ENCODE data around the gene SPTLC1. TPM values are rescaled to one million over a fixed set of nuclear protein-coding genes. Genes with fewer than 3 reads are reported as not detected.

The SPTLC1 gene
- total and polyA plus RNA-seq, 2 of the 13 experiments (the other 11 are each of a cell fraction or from before 2014, with no cell fraction given), result 56.2 to 72.5 TPM

DNA sequence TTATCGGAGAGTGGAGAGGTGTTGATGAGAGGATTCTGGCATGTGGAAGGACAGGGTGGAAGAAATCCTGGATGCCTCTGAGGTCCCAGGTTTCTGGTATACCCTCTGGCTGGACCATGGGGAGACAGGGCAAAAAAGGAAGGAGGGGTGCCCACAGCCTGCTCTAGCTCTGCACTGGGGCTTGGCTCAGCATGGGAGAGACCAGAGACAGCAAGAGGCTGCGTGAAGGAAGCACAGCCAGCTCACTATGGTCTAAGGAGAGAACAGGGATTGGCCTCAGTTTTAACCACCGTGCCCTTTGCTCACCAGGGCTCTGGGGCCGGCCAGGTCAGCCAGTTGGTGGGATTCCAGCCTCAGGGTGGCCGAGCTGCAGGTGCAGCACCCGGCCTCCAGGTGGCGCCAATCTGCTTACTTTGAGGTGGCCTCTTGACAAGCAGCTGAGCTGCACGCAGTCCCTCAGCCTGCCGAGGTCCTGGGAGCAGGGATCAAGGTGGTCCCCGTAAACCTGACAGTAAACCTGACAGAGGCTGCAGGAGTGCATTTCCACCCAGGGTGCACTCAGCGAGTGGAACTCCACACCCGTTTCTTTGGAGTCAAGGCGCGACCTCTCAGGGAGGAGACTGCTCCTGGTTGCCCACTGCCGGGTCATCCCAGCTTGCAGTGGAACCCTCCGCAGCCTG lies 25.0 kb upstream of the SPTLC1 start (continued):
- TF ChIP-seq, protein P1, sequence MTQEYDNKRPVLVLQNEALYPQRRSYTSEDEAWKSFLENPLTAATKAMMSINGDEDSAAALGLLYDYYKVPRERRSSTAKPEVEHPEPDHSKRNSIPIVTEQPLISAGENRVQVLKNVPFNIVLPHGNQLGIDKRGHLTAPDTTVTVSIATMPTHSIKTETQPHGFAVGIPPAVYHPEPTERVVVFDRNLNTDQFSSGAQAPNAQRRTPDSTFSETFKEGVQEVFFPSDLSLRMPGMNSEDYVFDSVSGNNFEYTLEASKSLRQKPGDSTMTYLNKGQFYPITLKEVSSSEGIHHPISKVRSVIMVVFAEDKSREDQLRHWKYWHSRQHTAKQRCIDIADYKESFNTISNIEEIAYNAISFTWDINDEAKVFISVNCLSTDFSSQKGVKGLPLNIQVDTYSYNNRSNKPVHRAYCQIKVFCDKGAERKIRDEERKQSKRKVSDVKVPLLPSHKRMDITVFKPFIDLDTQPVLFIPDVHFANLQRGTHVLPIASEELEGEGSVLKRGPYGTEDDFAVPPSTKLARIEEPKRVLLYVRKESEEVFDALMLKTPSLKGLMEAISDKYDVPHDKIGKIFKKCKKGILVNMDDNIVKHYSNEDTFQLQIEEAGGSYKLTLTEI (CRISPR knock-in tag; conservative IDR thresholded peaks at IDR 0.05), result no peak
- TF ChIP-seq PHF21A (CRISPR knock-in tag; IDR thresholded peaks at IDR 0.05) (peak; percentile 30; the same call in 1 of the 2 replicates), FOXP1 (IDR thresholded peaks at IDR 0.05) (no peak), FOXP1 (CRISPR knock-in tag; IDR thresholded peaks at IDR 0.05) (no peak), CCDC6 (CRISPR knock-in tag; IDR thresholded peaks at IDR 0.05) (no peak), ZNF772 (CRISPR knock-in tag; IDR thresholded peaks at IDR 0.05) (no peak), SOX6 (IDR thresholded peaks at IDR 0.05) (no peak), SOX6 (CRISPR knock-in tag; IDR thresholded peaks at IDR 0.05) (no peak), BHLHE40 (IDR thresholded peaks at IDR 0.05; ENCODE audit: low read length) (no peak), ZNF451 (CRISPR knock-in tag; IDR thresholded peaks at IDR 0.05) (peak; percentile 67; the same call in 1 of the 2 replicates), HNF4G (IDR thresholded peaks at IDR 0.05; ENCODE audit: borderline replicate concordance, low read depth, low read length) (peak; percentile 44; the same call in 1 of the 2 replicates), HNF4G (CRISPR knock-in tag; IDR thresholded peaks at IDR 0.05; ENCODE audit: borderline replicate concordance, low read depth) (no peak; the same call in 1 of the 2 replicates), SP1 (IDR thresholded peaks at IDR 0.05) (no peak), SP1 (CRISPR knock-in tag; IDR thresholded peaks at IDR 0.05) (no peak), MBNL3 (CRISPR knock-in tag; conservative IDR thresholded peaks at IDR 0.05) (no peak), CHCHD3 (CRISPR knock-in tag; IDR thresholded peaks at IDR 0.05) (no peak), POLR2G (IDR thresholded peaks at IDR 0.05; ENCODE audit: low read depth, low read length) (no peak), SCMH1 (CRISPR knock-in tag; IDR thresholded peaks at IDR 0.05; ENCODE audit: borderline replicate concordance) (no peak), TBL1XR1 (IDR thresholded peaks at IDR 0.05; ENCODE audit: borderline replicate concordance, low read length, partially characterized antibody) (no peak), U2AF1 (optimal IDR thresholded peaks at IDR 0.05; ENCODE audit: low read depth, low read length) (no peak), ESRRA (CRISPR knock-in tag; IDR thresholded peaks at IDR 0.05; ENCODE audit: low read depth) (0 out of 2 replicates have a peak, but pooled peaks have one; percentile 22)
- TF ChIP-seq, protein P2, sequence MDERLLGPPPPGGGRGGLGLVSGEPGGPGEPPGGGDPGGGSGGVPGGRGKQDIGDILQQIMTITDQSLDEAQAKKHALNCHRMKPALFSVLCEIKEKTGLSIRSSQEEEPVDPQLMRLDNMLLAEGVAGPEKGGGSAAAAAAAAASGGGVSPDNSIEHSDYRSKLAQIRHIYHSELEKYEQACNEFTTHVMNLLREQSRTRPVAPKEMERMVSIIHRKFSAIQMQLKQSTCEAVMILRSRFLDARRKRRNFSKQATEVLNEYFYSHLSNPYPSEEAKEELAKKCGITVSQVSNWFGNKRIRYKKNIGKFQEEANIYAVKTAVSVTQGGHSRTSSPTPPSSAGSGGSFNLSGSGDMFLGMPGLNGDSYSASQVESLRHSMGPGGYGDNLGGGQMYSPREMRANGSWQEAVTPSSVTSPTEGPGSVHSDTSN (CRISPR knock-in tag; IDR thresholded peaks at IDR 0.05), result no peak
- TF ChIP-seq, protein P3, sequence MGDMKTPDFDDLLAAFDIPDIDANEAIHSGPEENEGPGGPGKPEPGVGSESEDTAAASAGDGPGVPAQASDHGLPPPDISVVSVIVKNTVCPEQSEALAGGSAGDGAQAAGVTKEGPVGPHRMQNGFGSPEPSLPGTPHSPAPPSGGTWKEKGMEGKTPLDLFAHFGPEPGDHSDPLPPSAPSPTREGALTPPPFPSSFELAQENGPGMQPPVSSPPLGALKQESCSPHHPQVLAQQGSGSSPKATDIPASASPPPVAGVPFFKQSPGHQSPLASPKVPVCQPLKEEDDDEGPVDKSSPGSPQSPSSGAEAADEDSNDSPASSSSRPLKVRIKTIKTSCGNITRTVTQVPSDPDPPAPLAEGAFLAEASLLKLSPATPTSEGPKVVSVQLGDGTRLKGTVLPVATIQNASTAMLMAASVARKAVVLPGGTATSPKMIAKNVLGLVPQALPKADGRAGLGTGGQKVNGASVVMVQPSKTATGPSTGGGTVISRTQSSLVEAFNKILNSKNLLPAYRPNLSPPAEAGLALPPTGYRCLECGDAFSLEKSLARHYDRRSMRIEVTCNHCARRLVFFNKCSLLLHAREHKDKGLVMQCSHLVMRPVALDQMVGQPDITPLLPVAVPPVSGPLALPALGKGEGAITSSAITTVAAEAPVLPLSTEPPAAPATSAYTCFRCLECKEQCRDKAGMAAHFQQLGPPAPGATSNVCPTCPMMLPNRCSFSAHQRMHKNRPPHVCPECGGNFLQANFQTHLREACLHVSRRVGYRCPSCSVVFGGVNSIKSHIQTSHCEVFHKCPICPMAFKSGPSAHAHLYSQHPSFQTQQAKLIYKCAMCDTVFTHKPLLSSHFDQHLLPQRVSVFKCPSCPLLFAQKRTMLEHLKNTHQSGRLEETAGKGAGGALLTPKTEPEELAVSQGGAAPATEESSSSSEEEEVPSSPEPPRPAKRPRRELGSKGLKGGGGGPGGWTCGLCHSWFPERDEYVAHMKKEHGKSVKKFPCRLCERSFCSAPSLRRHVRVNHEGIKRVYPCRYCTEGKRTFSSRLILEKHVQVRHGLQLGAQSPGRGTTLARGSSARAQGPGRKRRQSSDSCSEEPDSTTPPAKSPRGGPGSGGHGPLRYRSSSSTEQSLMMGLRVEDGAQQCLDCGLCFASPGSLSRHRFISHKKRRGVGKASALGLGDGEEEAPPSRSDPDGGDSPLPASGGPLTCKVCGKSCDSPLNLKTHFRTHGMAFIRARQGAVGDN (CRISPR knock-in tag; IDR thresholded peaks at IDR 0.05), result peak; percentile 96
- TF ChIP-seq, protein P4, sequence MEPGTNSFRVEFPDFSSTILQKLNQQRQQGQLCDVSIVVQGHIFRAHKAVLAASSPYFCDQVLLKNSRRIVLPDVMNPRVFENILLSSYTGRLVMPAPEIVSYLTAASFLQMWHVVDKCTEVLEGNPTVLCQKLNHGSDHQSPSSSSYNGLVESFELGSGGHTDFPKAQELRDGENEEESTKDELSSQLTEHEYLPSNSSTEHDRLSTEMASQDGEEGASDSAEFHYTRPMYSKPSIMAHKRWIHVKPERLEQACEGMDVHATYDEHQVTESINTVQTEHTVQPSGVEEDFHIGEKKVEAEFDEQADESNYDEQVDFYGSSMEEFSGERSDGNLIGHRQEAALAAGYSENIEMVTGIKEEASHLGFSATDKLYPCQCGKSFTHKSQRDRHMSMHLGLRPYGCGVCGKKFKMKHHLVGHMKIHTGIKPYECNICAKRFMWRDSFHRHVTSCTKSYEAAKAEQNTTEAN (CRISPR knock-in tag; conservative IDR thresholded peaks at IDR 0.05), result peak; percentile 91
